Stimulated activated CD8-positive, alpha-beta memory T cell treated with anti-CD3 and anti-CD28 coated beads, Interleukin-15, amount 100 ng/mL, for 24 hours (primary cell): ENCODE measurements around the gene NOSIP.
"Not testable (repeated sequence)": the region's sequence is repeated elsewhere in the genome, so short reads cannot be mapped to it uniquely, and the experiment has no call there.

Source experiments
- DNase-seq: peaks from one replicate; pipeline ENCODE4 v3.0.0-alpha.2; 2020; ENCODE audit warnings: low read depth

NOSIP gene, protein sequence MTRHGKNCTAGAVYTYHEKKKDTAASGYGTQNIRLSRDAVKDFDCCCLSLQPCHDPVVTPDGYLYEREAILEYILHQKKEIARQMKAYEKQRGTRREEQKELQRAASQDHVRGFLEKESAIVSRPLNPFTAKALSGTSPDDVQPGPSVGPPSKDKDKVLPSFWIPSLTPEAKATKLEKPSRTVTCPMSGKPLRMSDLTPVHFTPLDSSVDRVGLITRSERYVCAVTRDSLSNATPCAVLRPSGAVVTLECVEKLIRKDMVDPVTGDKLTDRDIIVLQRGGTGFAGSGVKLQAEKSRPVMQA

DNA sequence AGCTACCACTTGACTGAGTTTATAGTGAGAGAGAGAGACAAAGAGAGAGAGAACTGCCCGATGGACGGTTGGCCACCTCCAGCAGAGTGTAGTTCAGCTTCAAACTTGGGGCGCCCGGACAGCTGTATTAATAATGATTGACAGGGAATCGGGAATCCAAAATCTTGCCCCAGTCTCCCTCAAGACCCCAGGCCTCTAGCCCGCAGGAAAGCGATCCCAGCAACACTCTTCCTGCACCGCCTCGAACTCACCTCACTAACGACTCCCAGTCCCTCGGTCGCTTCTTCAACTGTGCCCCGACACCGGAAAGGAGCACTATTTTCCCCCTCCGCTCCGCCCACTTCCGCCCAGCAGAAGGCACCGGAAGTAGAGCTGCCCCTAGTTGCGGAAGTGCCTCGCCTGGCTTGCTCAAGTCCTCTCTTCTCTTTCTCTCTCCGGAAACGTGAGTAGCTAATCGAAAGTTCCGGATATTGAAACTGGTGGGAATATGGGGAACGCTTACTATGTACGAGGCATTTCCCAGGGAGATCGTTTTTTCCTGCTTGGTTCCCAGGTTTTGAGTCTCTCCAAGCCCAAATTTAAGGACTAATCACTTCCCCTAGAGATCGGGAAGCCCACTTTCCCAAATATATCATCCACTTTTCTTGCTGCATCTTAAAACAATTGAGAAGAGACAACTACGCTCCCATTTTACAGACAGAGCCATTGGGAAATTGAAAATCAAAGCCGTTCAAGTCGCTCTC is at the start of gene NOSIP:
Gene NOSIP (minus strand): TSS at position 293 of the 743 bp plus-strand sequence. CDS start 19,865 bp downstream, outside the sequence.
- DNase-seq: peak; percentile 89

DNA sequence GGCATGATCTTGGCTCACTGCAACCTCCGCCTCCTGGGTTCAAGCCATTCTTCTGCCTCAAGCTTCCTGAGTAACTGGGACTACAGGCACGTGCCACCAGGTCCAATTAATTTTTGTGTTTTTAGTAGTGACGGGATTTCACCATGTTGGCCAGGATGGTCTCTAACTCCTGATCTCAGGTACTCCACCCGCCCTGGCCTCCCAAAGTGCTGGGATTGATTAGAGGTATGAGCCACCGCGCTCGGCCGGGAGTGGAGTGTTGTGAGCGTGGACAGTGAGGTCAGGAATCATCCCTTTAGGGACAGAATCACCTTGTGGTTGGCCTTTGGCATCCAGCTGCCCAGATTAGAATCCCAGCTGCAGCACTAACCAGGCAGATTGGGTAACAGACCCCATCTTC is 49.3 kb upstream of the NOSIP start:
- DNase-seq: no peak

DNA sequence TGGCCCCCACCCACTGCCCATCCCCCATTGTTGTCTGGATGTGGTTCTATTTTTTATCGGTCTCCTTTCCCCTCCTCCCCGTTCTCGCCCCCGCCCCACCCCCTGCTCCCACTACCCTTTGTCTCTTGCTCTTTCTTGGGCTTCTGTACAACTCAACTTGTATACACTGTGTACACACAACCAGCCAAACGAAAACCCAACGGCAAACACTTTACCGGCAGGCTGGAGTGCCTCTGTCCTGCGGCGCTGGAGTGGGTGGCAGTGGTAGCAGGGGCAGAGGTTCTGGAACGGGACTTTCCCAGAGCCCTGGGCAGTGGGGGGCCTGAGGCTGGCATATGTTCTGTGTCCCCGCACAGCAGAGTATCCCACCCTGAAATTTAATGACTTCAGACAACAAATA is 45.9 kb upstream of the NOSIP start:
- DNase-seq: no peak

DNA sequence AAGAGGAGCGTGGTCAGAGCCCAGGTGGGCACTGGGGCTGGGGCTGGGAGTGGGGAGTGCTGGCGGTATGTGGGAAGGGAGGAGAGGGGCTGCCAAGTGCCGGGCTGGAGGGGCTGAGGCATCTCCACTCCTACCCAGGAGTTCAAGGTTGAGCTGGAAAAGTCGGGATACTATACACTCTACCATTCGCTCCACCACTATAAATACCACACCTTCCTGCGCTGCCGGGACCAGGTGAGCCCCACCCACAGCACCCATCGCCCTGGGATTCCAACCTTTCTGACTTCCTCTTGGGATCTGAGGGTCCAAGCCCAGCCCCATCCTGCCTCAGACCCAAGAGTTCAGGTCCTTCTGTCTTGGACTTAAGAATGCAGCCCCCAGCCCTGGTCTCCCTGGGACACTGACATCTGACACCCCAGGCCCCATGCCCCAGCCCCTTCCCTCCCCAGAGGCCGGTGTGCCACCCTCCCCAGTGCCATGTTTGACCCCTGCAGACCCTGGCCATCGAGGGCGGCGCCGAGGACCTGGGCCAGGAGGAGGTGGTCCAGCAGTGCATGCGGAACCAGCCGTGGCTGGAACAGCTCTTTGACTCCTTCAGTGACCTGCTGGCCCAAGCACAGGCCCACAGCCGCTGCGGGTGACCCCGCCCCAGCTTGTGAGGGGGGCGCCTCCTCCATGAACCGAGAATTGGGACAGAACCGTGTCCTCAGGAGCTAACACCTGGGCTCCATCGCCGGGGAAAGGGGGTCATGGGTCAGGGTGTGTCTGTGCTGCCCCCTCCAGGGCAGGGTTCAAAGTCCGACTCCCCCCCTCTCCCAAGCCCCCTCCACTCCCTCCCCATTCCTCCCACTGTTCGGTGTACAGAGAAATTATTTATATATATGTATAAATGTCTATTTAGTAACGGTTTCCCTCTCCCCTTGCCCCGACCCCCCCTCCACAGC is 44.9 kb upstream of the NOSIP start:
- no peak for DNase-seq

DNA sequence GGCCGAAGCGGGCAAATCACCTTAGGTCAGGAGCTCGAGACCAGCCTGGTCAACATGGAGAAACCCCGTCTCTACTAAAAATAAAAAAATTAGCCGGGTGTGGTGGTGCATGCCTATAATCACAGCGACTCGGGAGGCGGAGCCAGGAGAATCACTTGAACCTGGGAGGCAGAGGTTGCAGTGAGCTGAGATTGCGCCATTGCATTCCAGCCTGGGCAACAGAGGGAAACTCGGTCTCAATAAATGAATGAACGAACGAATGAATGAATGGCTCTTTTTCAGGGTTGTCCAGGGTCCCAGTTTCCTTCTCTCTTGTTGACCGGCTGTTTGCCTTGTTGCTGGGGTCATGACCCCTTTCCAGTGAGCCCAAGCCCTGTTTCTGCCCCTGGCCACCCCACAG is 37.5 kb upstream of the NOSIP start:
- not testable (repeated sequence) for DNase-seq

DNA sequence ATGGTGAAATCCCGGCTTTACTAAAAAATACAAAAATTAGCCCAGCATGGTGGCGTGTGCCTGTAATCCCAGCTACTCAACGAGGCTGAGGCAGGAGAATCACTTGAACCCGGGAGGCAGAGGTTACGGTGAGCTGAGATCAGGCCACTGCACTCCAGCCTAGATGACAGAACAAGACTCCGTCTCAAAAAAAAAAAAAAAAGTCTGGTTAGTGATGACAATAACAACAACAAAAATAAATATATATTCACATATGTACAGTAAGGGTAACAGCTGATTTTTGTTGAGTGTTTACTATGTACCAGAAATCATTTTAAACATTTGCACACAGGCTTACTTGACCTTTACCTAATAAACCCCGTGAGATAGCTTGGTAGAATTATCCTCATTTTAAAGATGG is 36.6 kb upstream of the NOSIP start:
- no peak for DNase-seq

DNA sequence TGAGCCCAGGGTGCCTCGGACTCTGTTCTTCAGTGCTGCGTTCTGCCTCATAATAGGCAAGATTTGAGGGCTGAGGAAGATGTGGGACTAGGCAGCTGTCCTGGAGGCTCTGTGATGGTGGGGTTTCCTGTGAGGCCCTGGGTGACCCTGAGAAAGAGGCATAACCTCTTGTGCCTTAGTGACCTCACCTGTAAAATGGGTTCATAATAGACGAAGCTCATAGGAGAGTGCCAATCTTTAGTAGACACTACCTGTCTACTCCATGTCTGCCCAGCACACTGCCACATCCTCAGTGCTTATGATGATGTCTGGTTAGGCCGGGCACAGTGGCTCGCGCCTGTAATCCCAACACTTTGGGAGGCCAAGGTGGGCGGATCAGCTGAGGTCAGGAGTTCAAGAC is 36.2 kb upstream of the NOSIP start:
- DNase-seq: no peak

DNA sequence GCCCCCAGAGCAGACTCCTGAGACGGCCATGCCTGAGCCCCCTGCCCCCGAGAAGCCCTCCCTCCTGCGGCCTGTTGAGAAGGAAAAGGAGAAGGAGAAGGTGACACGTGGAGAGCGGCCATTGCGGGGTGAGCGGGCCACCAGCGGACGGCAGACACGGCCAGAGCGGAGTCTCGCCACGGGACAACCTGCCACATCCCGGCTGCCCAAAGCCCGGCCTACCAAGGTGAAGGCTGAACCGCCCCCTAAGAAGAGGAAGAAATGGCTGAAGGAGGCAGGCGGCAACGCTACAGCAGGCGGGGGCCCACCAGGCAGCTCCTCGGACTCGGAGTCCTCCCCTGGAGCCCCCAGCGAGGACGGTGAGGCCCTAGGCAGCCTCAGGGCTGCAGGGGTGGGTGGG is 35.5 kb upstream of the NOSIP start:
- DNase-seq: no peak

DNA sequence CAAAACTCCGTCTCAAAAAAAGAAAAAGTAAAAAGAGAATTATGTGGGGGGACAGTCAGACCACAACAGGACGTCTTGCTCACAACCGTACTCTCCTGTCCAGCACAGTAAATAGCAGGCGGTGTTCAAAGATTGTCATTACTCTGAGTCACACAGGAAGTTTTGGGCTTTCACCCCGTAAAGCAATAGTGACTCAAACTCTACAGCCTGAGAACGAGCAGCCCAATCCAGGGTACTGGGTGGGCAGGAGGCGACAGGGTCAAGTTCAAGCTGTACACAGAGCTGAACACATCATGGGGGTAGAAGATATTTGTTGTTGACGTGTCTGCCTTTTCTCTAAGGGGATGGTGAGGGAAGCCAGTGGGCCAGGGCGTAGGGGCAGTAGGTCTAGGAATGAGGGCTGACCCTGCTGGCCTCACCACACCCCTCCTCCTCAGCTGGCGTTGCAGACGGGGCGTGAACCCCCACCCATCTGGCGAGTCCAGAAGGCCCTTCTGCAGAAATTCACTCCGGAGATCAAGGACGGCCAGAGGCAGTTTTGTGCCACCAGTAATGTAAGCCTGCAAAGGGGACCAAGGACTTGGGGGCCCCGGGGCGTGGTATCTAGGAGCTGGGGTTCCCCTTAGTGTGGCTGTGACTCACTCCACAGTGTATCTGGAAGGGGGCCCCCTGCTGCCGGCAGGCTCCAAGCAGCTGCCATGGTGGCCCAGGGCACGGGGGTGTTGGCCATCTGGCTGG is 33.9 kb upstream of the NOSIP start:
- no peak for DNase-seq

DNA sequence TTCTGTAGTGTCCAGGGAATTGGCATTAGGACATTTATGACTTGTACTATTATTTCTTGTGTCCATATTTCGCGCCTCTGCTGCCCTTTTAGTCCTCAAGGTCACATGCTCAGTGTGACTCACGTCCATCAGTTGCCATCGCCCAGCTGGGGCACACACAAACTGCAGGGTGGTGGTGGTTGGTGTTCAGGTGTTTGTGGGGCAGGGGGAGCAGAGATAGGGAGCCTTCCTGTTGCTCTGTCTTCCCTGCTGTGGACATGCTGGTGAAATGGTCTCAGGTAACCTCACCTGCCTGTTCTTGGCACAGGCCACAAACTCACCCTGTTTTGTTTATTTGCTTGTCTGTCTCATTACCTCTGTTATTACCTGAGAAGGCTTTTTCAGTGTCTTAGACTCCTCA is 33.0 kb upstream of the NOSIP start:
- no peak for DNase-seq

DNA sequence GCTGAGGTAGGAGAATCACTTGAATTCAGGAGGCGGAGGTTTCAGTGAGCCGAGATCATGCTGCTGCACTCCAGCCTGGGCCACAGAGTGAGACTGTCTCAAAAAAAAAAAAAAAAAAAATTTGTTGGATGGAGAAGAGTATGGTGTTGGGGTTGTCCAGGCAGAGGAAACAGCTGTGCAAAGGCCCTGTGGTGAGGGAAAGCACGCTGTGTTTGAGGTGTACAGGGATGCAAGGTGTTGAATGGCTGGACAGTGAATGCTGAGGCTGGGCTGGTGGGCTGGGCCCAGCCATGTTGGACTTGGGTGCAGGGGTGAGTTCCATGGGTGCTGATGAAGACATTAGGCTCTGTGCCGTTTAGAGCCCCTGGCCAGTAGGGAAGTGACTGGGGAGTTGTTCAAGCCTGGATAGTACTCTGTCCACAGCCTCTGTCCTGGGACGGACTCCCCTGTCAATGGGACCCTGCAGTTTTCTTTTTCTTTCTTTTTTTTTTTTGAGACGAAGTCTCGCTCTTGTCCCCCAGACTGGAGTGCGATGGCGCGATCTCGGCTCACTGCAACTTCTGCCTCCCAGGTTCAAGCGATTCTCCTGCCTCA is 29.2 kb upstream of the NOSIP start:
- no peak for DNase-seq

DNA sequence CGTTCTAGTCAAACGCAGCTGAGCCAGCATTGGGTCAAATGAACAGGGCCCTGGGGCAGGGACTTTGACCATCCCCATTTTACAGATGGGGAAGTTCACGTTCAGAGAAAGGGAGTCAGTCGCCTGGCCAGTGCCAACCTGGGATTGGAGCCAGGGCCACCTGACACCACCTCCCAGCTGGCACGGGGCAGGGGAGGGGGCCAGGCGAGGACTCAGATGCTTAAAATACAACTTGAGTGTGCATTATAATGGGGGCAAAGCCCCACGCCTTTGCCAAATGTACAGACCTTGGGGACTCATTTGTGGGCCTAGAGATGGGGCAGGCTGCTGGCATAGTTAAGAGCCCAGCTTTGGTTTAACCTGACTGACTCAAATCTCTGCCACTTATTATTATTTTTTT is 25.2 kb upstream of the NOSIP start:
- DNase-seq: no peak

DNA sequence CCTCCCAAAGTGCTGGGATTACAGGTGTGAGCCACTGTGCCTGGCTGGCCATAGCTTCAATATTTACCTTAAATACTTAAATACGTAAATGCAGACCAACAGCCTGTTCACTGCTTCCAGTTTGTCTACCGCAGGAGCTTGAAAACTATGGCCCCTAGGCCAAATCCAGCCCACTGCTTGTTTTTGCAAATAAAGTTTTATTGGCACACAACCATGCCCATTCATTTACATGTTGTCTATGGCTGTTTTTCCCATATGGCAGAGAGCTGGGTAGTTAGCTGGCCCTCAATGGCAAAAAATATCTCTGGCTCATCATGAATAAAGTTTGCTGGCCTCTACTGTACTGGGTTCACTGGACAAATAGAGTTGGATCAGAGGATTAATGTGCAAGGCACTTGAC is 22.4 kb upstream of the NOSIP start:
- DNase-seq: no peak

DNA sequence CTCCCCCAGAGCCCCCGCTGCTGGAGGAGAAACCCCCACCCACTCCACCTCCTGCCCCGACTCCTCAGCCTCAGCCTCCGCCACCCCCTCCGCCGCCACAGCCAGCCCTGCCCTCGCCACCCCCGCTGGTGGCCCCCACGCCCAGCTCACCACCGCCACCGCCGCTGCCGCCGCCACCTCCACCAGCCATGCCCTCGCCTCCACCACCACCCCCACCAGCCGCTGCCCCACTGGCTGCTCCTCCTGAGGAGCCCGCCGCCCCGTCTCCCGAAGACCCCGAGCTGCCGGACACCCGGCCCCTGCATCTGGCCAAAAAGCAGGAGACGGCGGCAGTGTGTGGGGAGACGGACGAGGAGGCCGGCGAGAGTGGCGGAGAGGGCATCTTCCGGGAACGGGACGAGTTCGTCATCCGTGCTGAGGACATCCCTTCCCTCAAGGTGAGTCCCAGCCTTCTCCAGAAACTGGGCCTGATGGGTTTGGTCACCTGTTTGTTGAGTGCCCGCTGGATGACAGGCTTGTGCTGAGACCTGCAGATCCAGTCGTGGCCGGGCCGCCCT is 21.2 kb upstream of the NOSIP start:
- DNase-seq: no peak

DNA sequence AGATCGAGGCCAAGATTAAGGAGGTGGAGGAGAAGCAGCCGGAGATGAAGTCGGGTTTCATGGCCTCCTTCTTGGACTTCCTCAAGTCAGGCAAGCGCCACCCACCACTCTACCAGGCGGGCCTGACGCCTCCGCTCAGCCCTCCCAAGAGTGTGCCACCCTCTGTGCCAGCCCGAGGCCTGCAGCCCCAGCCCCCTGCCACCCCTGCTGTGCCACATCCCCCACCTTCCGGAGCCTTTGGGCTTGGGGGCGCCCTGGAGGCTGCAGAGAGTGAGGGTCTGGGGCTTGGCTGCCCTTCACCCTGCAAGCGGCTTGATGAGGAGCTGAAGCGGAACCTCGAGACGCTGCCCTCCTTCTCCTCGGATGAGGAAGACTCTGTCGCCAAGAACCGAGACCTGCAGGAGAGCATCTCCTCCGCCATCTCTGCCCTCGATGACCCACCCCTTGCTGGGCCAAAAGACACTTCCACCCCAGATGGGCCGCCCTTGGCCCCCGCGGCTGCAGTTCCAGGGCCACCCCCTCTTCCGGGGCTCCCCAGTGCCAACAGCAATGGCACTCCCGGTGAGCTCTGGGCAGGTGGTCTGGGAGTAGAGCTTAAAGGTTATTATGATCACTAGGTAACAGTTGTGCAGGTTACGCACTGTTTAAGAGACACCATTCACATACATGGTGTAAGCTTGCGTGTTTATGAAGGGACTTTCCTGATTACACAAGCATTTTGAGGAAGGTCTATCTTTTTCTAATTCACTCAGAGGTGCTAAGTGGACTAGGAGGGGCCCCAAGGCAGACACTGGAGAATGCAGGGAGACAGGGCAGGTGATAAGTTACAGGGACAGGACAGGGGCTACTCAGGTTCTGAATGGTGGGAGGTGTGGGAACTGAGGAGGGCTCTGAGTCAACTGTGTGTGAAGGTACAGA is 19.3 kb upstream of the NOSIP start:
- DNase-seq: no peak

DNA sequence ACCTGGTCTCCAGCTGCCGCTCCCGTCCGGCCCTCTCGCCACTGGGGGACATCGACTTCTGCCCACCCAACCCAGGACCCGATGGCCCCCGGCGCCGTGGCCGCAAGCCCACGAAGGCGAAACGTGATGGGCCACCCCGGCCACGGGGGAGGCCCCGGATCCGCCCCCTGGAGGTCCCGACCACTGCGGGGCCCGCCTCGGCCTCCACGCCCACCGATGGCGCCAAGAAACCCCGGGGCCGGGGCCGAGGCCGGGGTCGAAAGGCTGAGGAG is 17.3 kb upstream of the NOSIP start:
- DNase-seq: no peak

DNA sequence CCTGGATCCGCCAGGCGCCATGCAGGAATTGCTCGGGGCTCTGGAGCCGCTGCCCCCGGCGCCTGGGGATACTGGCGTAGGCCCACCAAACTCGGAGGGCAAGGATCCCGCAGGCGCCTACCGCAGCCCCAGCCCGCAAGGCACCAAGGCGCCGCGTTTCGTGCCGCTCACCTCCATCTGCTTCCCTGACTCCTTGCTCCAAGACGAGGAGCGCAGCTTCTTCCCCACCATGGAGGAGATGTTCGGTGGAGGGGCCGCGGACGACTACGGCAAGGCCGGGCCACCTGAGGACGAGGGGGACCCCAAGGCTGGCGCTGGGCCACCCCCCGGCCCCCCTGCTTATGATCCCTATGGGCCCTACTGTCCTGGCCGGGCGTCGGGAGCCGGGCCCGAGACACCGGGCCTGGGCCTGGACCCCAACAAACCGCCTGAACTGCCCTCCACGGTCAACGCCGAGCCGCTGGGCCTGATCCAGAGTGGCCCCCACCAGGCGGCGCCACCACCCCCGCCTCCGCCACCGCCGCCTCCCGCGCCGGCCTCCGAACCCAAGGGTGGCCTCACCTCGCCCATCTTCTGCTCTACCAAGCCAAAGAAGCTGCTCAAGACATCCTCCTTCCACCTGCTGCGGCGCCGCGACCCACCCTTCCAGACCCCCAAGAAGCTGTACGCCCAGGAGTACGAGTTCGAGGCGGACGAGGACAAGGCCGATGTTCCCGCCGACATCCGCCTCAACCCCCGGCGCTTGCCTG is 16.8 kb upstream of the NOSIP start:
- no peak for DNase-seq

DNA sequence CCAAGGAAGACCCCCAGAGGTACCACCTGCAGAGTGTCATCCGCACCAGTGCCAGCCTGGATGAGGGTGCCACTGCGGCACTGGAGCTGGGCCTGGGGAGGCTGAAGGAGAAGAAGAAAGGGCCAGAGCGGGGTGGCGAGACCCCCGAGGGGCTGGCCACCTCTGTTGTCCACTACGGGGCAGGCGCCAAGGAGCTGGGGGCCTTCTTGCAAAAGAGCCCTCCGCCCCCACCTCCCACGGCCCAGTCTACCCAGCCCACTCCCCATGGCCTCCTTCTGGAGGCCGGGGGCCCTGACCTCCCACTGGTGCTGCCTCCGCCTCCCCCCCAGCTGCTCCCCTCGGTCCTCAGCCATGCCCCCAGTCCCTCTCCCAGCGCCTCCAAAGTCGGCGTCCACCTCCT is 16.1 kb upstream of the NOSIP start:
- DNase-seq: no peak

DNA sequence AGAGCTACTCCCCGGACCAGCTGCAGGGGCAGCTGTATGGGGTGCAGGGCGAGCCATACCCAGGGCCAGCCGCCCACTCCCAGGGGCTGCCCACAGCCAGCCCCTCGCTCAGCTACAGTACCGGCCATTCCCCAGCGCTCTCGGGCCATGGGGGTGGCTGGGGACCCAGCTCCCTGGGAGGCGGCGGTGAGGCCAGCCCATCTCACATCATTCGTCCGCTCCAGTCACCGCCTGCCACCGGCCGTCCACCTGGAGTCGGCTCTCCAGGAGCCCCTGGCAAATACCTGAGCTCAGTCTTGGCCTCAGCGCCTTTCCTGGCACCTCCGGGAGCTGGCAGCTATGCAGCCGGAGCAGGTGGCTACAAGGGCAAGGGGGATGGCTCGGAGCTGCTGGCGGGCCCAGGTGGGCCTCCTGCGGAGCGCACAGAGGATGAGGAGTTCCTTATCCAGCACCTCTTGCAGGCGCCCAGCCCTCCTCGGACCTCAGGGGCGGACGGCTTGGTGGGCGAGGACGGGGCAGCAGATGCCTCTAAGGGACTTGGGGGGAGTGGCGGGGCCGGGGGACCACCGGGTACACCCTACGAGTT is 15.6 kb upstream of the NOSIP start:
- DNase-seq: no peak
